Stimulated activated CD8-positive, alpha-beta memory T cell treated with anti-CD3 and anti-CD28 coated beads, Interleukin-15, amount 100 ng/mL, for 4 hours (primary cell): ENCODE measurements around the gene NEDD9.

Source experiments
- DNase-seq, 2 donors: peaks; one replicate each; pipeline ENCODE4 v3.0.0-alpha.2; 2020; ENCODE audit warnings: low read depth in 2 of 2

NEDD9 gene

GRCh38 chr6:11235062-11235461, 2.6 kb upstream of the NEDD9 start:
- DNase-seq = no peak

GRCh38 chr6:11233673-11234573, 1.5 kb upstream of the NEDD9 start:
- DNase-seq = no peak

GRCh38 chr6:11232770-11233626, 530 bp upstream of the NEDD9 start:
- DNase-seq = peak in 1 of 2 donors; percentile 13

GRCh38 chr6:11231564-11232192, 790 bp downstream of the NEDD9 start:
- no peak for DNase-seq

GRCh38 chr6:11231108-11231463, 1.4 kb downstream of the NEDD9 start:
- no peak for DNase-seq

- no peak for DNase-seq
Measured at GRCh38 chr6:11230158-11231107, 2.0 kb downstream of the NEDD9 start.

GRCh38 chr6:11229655-11230046, 2.8 kb downstream of the NEDD9 start:
- DNase-seq = no peak

GRCh38 chr6:11228935-11229654, 3.4 kb downstream of the NEDD9 start:
- no peak for DNase-seq

- no peak for DNase-seq
Measured at GRCh38 chr6:11227698-11228097, 4.8 kb downstream of the NEDD9 start.

GRCh38 chr6:11226005-11226404, 6.5 kb downstream of the NEDD9 start:
- no peak for DNase-seq

GRCh38 chr6:11224966-11225463, 7.5 kb downstream of the NEDD9 start:
- no peak for DNase-seq

- peak in 1 of 2 donors; percentile 14 for DNase-seq
Measured at GRCh38 chr6:11224252-11224965, 8.1 kb downstream of the NEDD9 start.

GRCh38 chr6:11223286-11223864, 9.1 kb downstream of the NEDD9 start:
- DNase-seq = no peak

- no peak for DNase-seq
Measured at GRCh38 chr6:11222385-11223277, 9.8 kb downstream of the NEDD9 start.

- no peak for DNase-seq
Measured at GRCh38 chr6:11221623-11222384, 10.7 kb downstream of the NEDD9 start.

GRCh38 chr6:11219400-11219834, 13.1 kb downstream of the NEDD9 start:
- no peak for DNase-seq
